Measurements from ENCODE around the gene TENM3.

Gene TENM3

GRCh38 chr4:182778222-182778982 is 535.2 kb downstream of the TENM3 start:
- H3K27ac ChIP-seq = no peak overlapping the region
- no peak for TF ChIP-seq CTCF (IDR thresholded peaks at IDR 0.05)
- no peak for TF ChIP-seq ZFX (IDR thresholded peaks at IDR 0.05; ENCODE audit: borderline replicate concordance)

GRCh38 chr4:182786991-182787390 is 543.8 kb downstream of the TENM3 start:
- H3K27ac ChIP-seq = no peak overlapping the region
- TF ChIP-seq CTCF (IDR thresholded peaks at IDR 0.05) (no peak), ZFX (IDR thresholded peaks at IDR 0.05; ENCODE audit: borderline replicate concordance) (no peak)

GRCh38 chr4:182788201-182788600 is 545.0 kb downstream of the TENM3 start:
- H3K27ac ChIP-seq = no peak overlapping the region
- TF ChIP-seq ZFX (IDR thresholded peaks at IDR 0.05; ENCODE audit: borderline replicate concordance) (no peak), CTCF (IDR thresholded peaks at IDR 0.05) (no peak)

DNA sequence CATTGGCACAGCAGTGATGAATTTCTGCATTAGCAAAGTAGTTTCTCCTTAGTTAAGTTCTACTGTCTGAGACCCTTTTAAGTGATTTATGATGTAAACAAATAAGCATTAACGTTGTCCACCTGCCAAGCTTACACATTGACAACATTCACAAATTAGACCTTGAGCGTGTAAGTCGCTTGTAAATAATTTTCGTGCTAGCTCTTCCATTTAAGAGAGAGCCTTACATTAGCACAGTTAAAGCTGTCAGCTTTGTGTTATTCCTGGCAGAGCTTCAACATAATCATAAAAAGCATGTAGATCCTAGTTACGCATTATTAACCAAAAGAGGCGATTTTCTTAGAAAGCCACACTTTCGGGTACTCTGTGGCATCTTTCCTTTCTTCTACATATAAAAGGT is 546.3 kb downstream of the TENM3 start:
- TF ChIP-seq CTCF (IDR thresholded peaks at IDR 0.05) (no peak), ZFX (IDR thresholded peaks at IDR 0.05; ENCODE audit: borderline replicate concordance) (no peak)
- H3K27ac ChIP-seq = no peak overlapping the region

- TF ChIP-seq ZFX (IDR thresholded peaks at IDR 0.05; ENCODE audit: borderline replicate concordance) (no peak), CTCF (IDR thresholded peaks at IDR 0.05) (no peak)
- H3K27ac ChIP-seq = no peak overlapping the region
Observed at GRCh38 chr4:182795446-182796238, 552.4 kb downstream of the TENM3 start.

GRCh38 chr4:182799515-182800215 is 556.5 kb downstream of the TENM3 start:
- no peak overlapping the region for H3K27ac ChIP-seq
- no peak for TF ChIP-seq ZFX (IDR thresholded peaks at IDR 0.05; ENCODE audit: borderline replicate concordance)
- no peak for TF ChIP-seq CTCF (IDR thresholded peaks at IDR 0.05)
